ENCODE data around the gene HOXB2. TPM values are rescaled to one million over a fixed set of nuclear protein-coding genes. Genes with fewer than 3 reads are reported as not detected.

Gene HOXB2
- total and polyA plus RNA-seq, 3 donors from 2014 or later = 1.8 to 4.2 (median 3.3) TPM

DNA sequence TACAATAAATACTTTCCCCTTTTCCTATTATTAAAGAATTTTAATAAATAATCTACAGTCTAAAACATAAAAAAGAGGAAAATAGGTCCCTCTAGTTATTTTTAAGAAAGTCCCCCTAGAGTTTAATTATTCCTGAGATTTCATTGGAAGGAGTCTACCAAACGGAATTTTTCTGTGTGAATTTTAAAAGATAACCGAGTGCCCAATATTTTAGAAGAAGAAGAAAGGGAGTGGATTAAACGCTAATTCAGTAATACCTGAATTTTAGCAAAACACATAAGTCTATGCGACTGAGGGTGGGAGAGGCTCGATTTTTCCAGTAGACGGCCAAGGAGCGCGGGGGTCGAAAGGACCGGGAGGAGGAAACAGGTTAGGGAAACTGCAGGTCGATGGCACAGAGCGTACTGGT is 2.2 kb downstream of the HOXB2 start:
- peak overlapping the region; percentile 78 to 81 for H3K27ac ChIP-seq
- H3K36me3 ChIP-seq (ENCODE audit: low read depth, missing control alignments) = no peaks in the 10 kb centered on the region
- intact Hi-C loops (cut with DNase I; ENCODE audit: low total_unique reads) = no loop called here
- H3K27me3 ChIP-seq = no peaks in the 10 kb centered on the region
- no peak for DNase-seq
- no peaks in the 10 kb centered on the region for H3K9me3 ChIP-seq
- WGBS, 2 donors = 8% methylated on average over 12 of the region's 12 CpGs
- peak overlapping the region; percentile 52 to 69 for H3K4me3 ChIP-seq
- TF ChIP-seq, protein P1, sequence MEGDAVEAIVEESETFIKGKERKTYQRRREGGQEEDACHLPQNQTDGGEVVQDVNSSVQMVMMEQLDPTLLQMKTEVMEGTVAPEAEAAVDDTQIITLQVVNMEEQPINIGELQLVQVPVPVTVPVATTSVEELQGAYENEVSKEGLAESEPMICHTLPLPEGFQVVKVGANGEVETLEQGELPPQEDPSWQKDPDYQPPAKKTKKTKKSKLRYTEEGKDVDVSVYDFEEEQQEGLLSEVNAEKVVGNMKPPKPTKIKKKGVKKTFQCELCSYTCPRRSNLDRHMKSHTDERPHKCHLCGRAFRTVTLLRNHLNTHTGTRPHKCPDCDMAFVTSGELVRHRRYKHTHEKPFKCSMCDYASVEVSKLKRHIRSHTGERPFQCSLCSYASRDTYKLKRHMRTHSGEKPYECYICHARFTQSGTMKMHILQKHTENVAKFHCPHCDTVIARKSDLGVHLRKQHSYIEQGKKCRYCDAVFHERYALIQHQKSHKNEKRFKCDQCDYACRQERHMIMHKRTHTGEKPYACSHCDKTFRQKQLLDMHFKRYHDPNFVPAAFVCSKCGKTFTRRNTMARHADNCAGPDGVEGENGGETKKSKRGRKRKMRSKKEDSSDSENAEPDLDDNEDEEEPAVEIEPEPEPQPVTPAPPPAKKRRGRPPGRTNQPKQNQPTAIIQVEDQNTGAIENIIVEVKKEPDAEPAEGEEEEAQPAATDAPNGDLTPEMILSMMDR (IDR thresholded peaks at IDR 0.05) = no peak
- TF ChIP-seq POLR2A (IDR thresholded peaks at IDR 0.05) = no peak
- H3K4me1 ChIP-seq = peaks cover 4% of the 10 kb centered on the region

DNA sequence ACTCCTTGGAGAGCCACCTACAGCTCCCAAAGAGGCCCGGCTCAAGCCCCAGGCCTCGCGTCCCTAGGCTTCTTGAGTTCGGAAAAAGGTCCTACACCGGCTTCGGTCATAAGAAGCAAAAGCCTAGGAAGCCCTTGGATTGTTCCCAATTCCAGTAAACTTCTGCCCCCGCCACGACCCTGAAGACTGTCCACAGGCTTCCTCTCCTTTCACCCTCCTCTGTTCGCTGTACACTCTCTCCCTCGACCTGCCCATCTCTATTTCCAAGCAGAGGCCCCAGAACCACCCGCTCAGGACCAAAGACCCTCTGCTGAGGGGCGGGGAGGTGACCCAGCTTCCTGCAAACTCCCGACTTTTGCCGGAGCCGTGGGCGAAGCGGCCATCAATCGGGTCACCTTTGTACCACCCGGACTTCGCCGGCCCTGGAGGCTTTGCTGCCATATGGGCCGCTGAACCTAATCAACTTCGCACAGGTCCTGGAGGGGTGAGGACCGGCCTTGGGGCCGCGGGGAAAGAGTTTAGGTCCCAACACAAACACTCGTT is 2.7 kb downstream of the HOXB2 start:
- H3K27ac ChIP-seq = peak overlapping the region; percentile 74 to 81
- 17 to 20% methylated on average over 20 to 27 of the region's 27 CpGs for WGBS, 2 donors
- H3K9me3 ChIP-seq = no peaks in the 10 kb centered on the region
- intact Hi-C loops (cut with DNase I; ENCODE audit: low total_unique reads) = no loop called here
- peak overlapping the region; percentile 52 to 69 for H3K4me3 ChIP-seq
- TF ChIP-seq, protein P1 (IDR thresholded peaks at IDR 0.05) = no peak
- no peak for TF ChIP-seq POLR2A (IDR thresholded peaks at IDR 0.05)
- H3K36me3 ChIP-seq (ENCODE audit: low read depth, missing control alignments) = no peaks in the 10 kb centered on the region
- peak; percentile 33 for DNase-seq
- no peaks in the 10 kb centered on the region for H3K27me3 ChIP-seq
- peaks cover 4% of the 10 kb centered on the region for H3K4me1 ChIP-seq

DNA sequence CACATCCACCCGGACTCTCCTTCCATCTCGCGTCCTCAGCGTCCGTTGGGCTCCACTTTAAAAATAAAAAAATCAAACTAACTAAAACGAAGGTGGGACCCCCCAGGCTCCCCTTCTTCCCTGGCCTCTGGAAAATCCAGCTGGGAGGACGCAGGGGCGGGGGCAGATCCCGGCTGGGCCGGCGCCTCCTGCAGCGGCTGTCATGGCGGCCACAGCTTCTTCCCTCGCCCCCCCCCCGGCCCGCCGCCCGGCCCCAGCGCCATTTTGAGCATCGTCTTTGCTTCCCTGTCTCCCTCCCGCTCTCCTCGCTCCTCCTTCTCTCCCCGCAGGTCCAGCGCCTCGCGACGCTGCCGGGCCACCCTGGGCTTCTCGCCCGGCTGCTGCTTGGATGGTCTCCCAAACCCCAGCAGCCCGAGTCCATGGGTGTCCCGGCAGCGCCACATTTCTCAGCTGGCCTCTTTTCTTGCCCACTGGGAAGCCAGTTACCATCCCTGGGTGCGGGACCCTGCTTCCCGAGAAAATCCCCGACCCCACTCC is 3.3 kb downstream of the HOXB2 start:
- no peaks in the 10 kb centered on the region for H3K36me3 ChIP-seq (ENCODE audit: low read depth, missing control alignments)
- TF ChIP-seq POLR2A (IDR thresholded peaks at IDR 0.05) = no peak
- TF ChIP-seq, protein P1 (IDR thresholded peaks at IDR 0.05) = no peak
- H3K27me3 ChIP-seq = no peaks in the 10 kb centered on the region
- peak overlapping the region; percentile 74 to 81 for H3K27ac ChIP-seq
- H3K4me1 ChIP-seq = peaks cover 4% of the 10 kb centered on the region
- H3K4me3 ChIP-seq = peak overlapping the region; percentile 52 to 69
- intact Hi-C loops (cut with DNase I; ENCODE audit: low total_unique reads) = no loop called here
- WGBS, 2 donors = 1 to 5% methylated on average over 30 to 35 of the region's 36 CpGs
- peak; percentile 43 for DNase-seq
- no peaks in the 10 kb centered on the region for H3K9me3 ChIP-seq

DNA sequence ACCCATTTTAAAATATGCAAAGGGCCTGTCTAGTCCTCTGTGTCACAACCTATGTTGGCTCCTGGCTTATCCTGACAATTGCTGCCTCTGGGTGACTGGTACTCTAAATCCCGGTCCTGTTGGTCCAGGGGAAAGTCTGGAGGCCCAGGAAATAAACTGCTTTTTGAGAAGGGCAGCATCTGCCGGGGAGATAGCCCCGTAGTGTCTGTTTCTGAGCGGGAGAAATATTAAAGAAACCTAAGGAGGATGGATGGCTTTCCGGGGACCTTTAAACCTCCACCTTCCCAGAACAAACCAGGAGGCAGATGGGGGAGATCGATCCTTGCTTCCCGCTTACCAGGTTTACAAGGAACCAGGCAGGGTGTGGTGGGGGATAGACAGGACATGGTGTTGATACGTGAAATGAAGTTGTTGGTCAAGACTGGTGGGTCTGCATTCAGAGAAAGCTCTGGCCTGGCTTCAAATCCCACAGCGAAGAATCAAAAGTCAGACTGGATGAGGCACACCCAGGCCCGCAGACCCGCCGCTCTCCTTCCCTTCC is 3.8 kb downstream of the HOXB2 start:
- WGBS, 2 donors = 25 to 33% methylated on average over 12 of the region's 12 CpGs
- TF ChIP-seq, protein P1 (IDR thresholded peaks at IDR 0.05) = no peak
- TF ChIP-seq POLR2A (IDR thresholded peaks at IDR 0.05) = no peak
- H3K4me3 ChIP-seq = peak overlapping the region; percentile 52 to 69
- H3K4me1 ChIP-seq = peaks cover 4% of the 10 kb centered on the region
- H3K9me3 ChIP-seq = no peaks in the 10 kb centered on the region
- no peaks in the 10 kb centered on the region for H3K27me3 ChIP-seq
- peak; percentile 18 for DNase-seq
- intact Hi-C loops (cut with DNase I; ENCODE audit: low total_unique reads) = no loop called here
- no peaks in the 10 kb centered on the region for H3K36me3 ChIP-seq (ENCODE audit: low read depth, missing control alignments)
- peak overlapping the region; percentile 74 to 81 for H3K27ac ChIP-seq

GRCh38 chr17:48540213-48540612 is 4.7 kb downstream of the HOXB2 start:
- no peaks in the 10 kb centered on the region for H3K9me3 ChIP-seq
- H3K36me3 ChIP-seq (ENCODE audit: low read depth, missing control alignments) = no peaks in the 10 kb centered on the region
- peaks cover 4% of the 10 kb centered on the region for H3K4me1 ChIP-seq
- TF ChIP-seq POLR2A (IDR thresholded peaks at IDR 0.05) = no peak
- TF ChIP-seq, protein P1 (IDR thresholded peaks at IDR 0.05) = no peak
- no peak for DNase-seq
- 93% methylated on average over 1 of the region's 1 CpG for WGBS, 2 donors
- no peak overlapping the region for H3K27ac ChIP-seq
- H3K27me3 ChIP-seq = no peaks in the 10 kb centered on the region
- no peak overlapping the region for H3K4me3 ChIP-seq
- intact Hi-C loops (cut with DNase I; ENCODE audit: low total_unique reads) = no loop called here

Measured in testis (tissue), 3 donors.